Neural crest cell (in vitro differentiated cells): ENCODE data around the gene ME2. TPM values are rescaled to one million over a fixed set of nuclear protein-coding genes. Genes with fewer than 3 reads are reported as not detected.

Experiments used
- DNase-seq: peaks from one replicate; pipeline ENCODE4 v3.0.0; 2021; ENCODE audit warnings: low read depth, mixed read lengths, low spot score
- H3K27ac Mint-ChIP-seq: one replicate; pipeline ENCODE4 v1.8.0; 2021; ENCODE audit warnings: mild to moderate bottlenecking, mixed read lengths; ENCODE audit not compliant: unreplicated experiment
- H3K27me3 Mint-ChIP-seq: 2 replicates; pipeline ENCODE4 v1.8.0; 2021; ENCODE audit warnings: low read depth, mild to moderate bottlenecking, mixed read lengths
- H3K36me3 Mint-ChIP-seq: 2 replicates; pipeline ENCODE4 v1.8.0; 2021; ENCODE audit warnings: low read depth, mild to moderate bottlenecking, mixed read lengths
- H3K4me1 Mint-ChIP-seq: 2 replicates; pipeline ENCODE4 v1.8.0; 2021; ENCODE audit warnings: mixed read lengths
- H3K4me3 Mint-ChIP-seq: one replicate; pipeline ENCODE4 v1.8.0; 2021; ENCODE audit warnings: mild to moderate bottlenecking, mixed read lengths
- H3K9me3 Mint-ChIP-seq: 2 replicates; pipeline ENCODE4 v1.8.0; 2021; ENCODE audit warnings: mixed read lengths
- CTCF ChIP-seq: fragments of 200-600 bp; sonication (generic); conservative IDR thresholded peaks from 2 replicates; pipeline ENCODE4 v1.5.0; 2021; ENCODE audit warnings: antibody characterized with exemption, mild to moderate bottlenecking
- total RNA-seq: library from RNA; stranded (reverse); gene quantifications from 2 replicates; pipeline ENCODE4 v1.2.1, GENCODE V29; 2021

The ME2 gene
- total RNA-seq, 1 donor from 2014 or later: 55.8 TPM

- Mint-ChIP-seq H3K4me3 (no peak overlapping the region), H3K4me1 (peaks cover 6% of the 10 kb centered on the region), H3K36me3 (no peaks in the 10 kb centered on the region), H3K9me3 (no peaks in the 10 kb centered on the region), H3K27me3 (no peaks in the 10 kb centered on the region), H3K27ac (no peak overlapping the region)
- TF ChIP-seq CTCF: no peak
- DNase-seq: no peak
Observed at GRCh38 chr18:50863840-50864375, 15.0 kb upstream of the ME2 start.

GRCh38 chr18:50866765-50867164 lies 12.2 kb upstream of the ME2 start:
- Mint-ChIP-seq H3K27me3 (no peaks in the 10 kb centered on the region), H3K27ac (no peak overlapping the region), H3K9me3 (no peaks in the 10 kb centered on the region), H3K4me1 (no peaks in the 10 kb centered on the region), H3K36me3 (no peaks in the 10 kb centered on the region), H3K4me3 (no peak overlapping the region)
- DNase-seq: no peak
- no peak for TF ChIP-seq CTCF

GRCh38 chr18:50869150-50869549 lies 9.8 kb upstream of the ME2 start:
- H3K4me1 Mint-ChIP-seq: no peaks in the 10 kb centered on the region
- no peaks in the 10 kb centered on the region for H3K9me3 Mint-ChIP-seq
- DNase-seq: no peak
- H3K27ac Mint-ChIP-seq: no peak overlapping the region
- no peak for TF ChIP-seq CTCF
- H3K27me3 Mint-ChIP-seq: no peaks in the 10 kb centered on the region
- H3K36me3 Mint-ChIP-seq: no peaks in the 10 kb centered on the region
- no peak overlapping the region for H3K4me3 Mint-ChIP-seq

- Mint-ChIP-seq H3K9me3 (no peaks in the 10 kb centered on the region), H3K36me3 (no peaks in the 10 kb centered on the region), H3K27ac (no peak overlapping the region), H3K4me3 (no peak overlapping the region), H3K4me1 (peaks cover 5% of the 10 kb centered on the region), H3K27me3 (no peaks in the 10 kb centered on the region)
- TF ChIP-seq CTCF: no peak
- no peak for DNase-seq
Observed at GRCh38 chr18:50870138-50870845, 8.6 kb upstream of the ME2 start.

GRCh38 chr18:50871846-50872245 lies 7.1 kb upstream of the ME2 start:
- Mint-ChIP-seq H3K4me1 (peaks cover 16% of the 10 kb centered on the region), H3K36me3 (no peaks in the 10 kb centered on the region), H3K4me3 (no peak overlapping the region), H3K27me3 (no peaks in the 10 kb centered on the region), H3K9me3 (no peaks in the 10 kb centered on the region), H3K27ac (no peak overlapping the region)
- no peak for DNase-seq
- TF ChIP-seq CTCF: no peak
